GM19099 (cell line): Measurements from ENCODE around the gene CHMP5.

Experiments
- POLR2A ChIP-seq: IDR thresholded peaks from 3 replicates; pipeline ENCODE4 v1.6.1; 2011; ENCODE audit warnings: low read depth; ENCODE audit not compliant: insufficient read length; ENCODE audit errors: extremely low read depth

Gene CHMP5

GRCh38 chr9:33311953-33312352 lies 47.1 kb downstream of the CHMP5 start:
- no peak for TF ChIP-seq POLR2A

- no peak for TF ChIP-seq POLR2A
Measured at GRCh38 chr9:33315371-33315770, 50.5 kb downstream of the CHMP5 start.

GRCh38 chr9:33318225-33318624 lies 53.4 kb downstream of the CHMP5 start:
- TF ChIP-seq POLR2A, result no peak

- no peak for TF ChIP-seq POLR2A
Measured at GRCh38 chr9:33318781-33319180, 53.9 kb downstream of the CHMP5 start.

- TF ChIP-seq POLR2A, result no peak
Measured at GRCh38 chr9:33320230-33320567, 55.4 kb downstream of the CHMP5 start.

- no peak for TF ChIP-seq POLR2A
Measured at GRCh38 chr9:33320568-33321261, 55.9 kb downstream of the CHMP5 start.

GRCh38 chr9:33329117-33329563 lies 64.3 kb downstream of the CHMP5 start:
- TF ChIP-seq POLR2A, result no peak

GRCh38 chr9:33329979-33330378 lies 65.1 kb downstream of the CHMP5 start:
- no peak for TF ChIP-seq POLR2A

GRCh38 chr9:33331377-33331891 lies 66.6 kb downstream of the CHMP5 start:
- TF ChIP-seq POLR2A, result no peak
